ENCODE data around the gene ERCC2.

The ERCC2 gene

GRCh38 chr19:45370410-45371204 is at the start of gene ERCC2:
Gene ERCC2 (minus strand): TSS chr19:45370573. CDS start chr19:45370540, 33 bp downstream.
- TF ChIP-seq MAX (IDR thresholded peaks at IDR 0.05): peak; percentile 20; the same call in 1 of the 2 replicates
- TF ChIP-seq CREB1 (IDR thresholded peaks at IDR 0.05; ENCODE audit: low read depth): no peak
- no peak for TF ChIP-seq RAD21 (IDR thresholded peaks at IDR 0.05; ENCODE audit: low read depth)
- no peak for TF ChIP-seq NFIC (IDR thresholded peaks at IDR 0.05)
- no peak for TF ChIP-seq FOXM1 (IDR thresholded peaks at IDR 0.05; ENCODE audit: borderline replicate concordance, low read depth)
- no peak for TF ChIP-seq EP300 (IDR thresholded peaks at IDR 0.05; ENCODE audit: borderline replicate concordance)
- peak; percentile 46; the same call in 1 of the 2 replicates for TF ChIP-seq TAF1 (IDR thresholded peaks at IDR 0.05; ENCODE audit: low read depth)
- peak; percentile 99 for TF ChIP-seq ZBTB7A (IDR thresholded peaks at IDR 0.05; ENCODE audit: low read depth)
- no peak for TF ChIP-seq USF1 (IDR thresholded peaks at IDR 0.05)
- TF ChIP-seq YY1 (IDR thresholded peaks at IDR 0.05; ENCODE audit: low read depth): peak; percentile 43
- TF ChIP-seq REST (IDR thresholded peaks at IDR 0.05; ENCODE audit: low read depth): no peak
- TF ChIP-seq TCF12 (IDR thresholded peaks at IDR 0.05; ENCODE audit: low read depth): no peak
- no peak for TF ChIP-seq EGR1 (IDR thresholded peaks at IDR 0.05)
- TF ChIP-seq TEAD4 (IDR thresholded peaks at IDR 0.05): no peak

- TF ChIP-seq REST (IDR thresholded peaks at IDR 0.05; ENCODE audit: low read depth): no peak
- TF ChIP-seq NFIC (IDR thresholded peaks at IDR 0.05): no peak
- no peak for TF ChIP-seq CREB1 (IDR thresholded peaks at IDR 0.05; ENCODE audit: low read depth)
Measured at GRCh38 chr19:45419895-45420294, 49.5 kb upstream of the ERCC2 start.

- TF ChIP-seq NFIC (IDR thresholded peaks at IDR 0.05): no peak
- no peak for TF ChIP-seq CREB1 (IDR thresholded peaks at IDR 0.05; ENCODE audit: low read depth)
- no peak for TF ChIP-seq MAX (IDR thresholded peaks at IDR 0.05)
- TF ChIP-seq TEAD4 (IDR thresholded peaks at IDR 0.05): no peak
Measured at GRCh38 chr19:45419396-45419795, 49.0 kb upstream of the ERCC2 start.

GRCh38 chr19:45418802-45419201 is 48.4 kb upstream of the ERCC2 start:
- TF ChIP-seq FOXM1 (IDR thresholded peaks at IDR 0.05; ENCODE audit: borderline replicate concordance, low read depth) (no peak), TCF12 (IDR thresholded peaks at IDR 0.05; ENCODE audit: low read depth) (no peak), CEBPB (IDR thresholded peaks at IDR 0.05) (no peak), TAF1 (IDR thresholded peaks at IDR 0.05; ENCODE audit: low read depth) (no peak), NFIC (IDR thresholded peaks at IDR 0.05) (no peak), RAD21 (IDR thresholded peaks at IDR 0.05; ENCODE audit: low read depth) (no peak), USF1 (IDR thresholded peaks at IDR 0.05) (no peak)

GRCh38 chr19:45417151-45417550 is 46.8 kb upstream of the ERCC2 start:
- no peak for TF ChIP-seq CREB1 (IDR thresholded peaks at IDR 0.05; ENCODE audit: low read depth)
- no peak for TF ChIP-seq TCF12 (IDR thresholded peaks at IDR 0.05; ENCODE audit: low read depth)

GRCh38 chr19:45414468-45414867 is 44.1 kb upstream of the ERCC2 start:
- TF ChIP-seq TAF1 (IDR thresholded peaks at IDR 0.05; ENCODE audit: low read depth) (no peak), REST (IDR thresholded peaks at IDR 0.05; ENCODE audit: low read depth) (no peak), CEBPB (IDR thresholded peaks at IDR 0.05) (no peak), CREB1 (IDR thresholded peaks at IDR 0.05; ENCODE audit: low read depth) (no peak), TEAD4 (IDR thresholded peaks at IDR 0.05) (no peak), TCF12 (IDR thresholded peaks at IDR 0.05; ENCODE audit: low read depth) (no peak), FOXM1 (IDR thresholded peaks at IDR 0.05; ENCODE audit: borderline replicate concordance, low read depth) (no peak), EP300 (IDR thresholded peaks at IDR 0.05; ENCODE audit: borderline replicate concordance) (no peak), EGR1 (IDR thresholded peaks at IDR 0.05) (no peak), MAX (IDR thresholded peaks at IDR 0.05) (no peak), ZBTB7A (IDR thresholded peaks at IDR 0.05; ENCODE audit: low read depth) (no peak), NFIC (IDR thresholded peaks at IDR 0.05) (no peak)
